ENCODE measurements around the gene PCSK7.
"Not testable (repeated sequence)": the region's sequence is repeated elsewhere in the genome, so short reads cannot be mapped to it uniquely, and the experiment has no call there.

Gene PCSK7

DNA sequence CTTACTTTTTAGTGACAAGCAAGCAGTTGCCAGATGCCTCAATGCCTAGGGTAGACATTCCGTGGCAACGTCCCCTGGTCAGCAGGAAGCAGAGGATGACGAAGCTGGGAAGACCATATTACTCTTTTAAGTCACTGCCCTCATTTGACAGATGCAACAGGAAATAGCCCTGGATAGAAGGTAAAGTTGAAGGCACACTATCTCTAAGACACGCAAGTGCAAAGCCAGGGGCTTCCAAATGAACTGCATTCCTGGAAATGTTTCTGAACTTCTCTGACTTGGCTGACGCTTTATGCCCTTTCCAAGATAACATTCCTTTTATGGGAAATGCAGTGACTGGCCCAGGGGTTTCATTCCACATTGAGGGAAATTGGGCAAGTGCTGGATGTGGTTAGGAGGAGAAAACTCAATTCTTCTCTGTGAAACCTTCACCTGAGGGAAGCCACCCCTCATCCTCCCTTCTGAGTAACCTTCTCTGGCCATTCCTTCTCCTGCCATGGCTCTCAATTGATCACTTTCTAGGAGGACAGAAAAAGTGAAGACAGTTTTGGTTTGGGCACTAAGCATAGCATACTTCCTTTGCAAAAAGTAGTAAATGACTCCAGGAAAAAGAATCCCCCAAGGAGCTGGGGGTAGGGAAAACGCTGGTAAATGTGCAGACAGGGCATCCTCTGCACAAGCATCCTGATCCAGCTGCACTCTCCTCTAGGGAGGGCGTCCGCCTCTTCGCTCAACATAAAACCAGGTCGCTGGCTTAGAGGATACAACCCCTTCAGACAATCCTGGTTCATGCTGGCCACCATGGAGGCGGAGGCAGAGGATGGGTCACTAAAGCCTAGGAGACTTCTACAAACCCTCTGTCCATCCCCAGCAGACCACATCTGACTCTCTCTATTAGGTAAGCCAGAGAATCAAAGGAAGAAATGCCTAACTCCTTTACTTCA lies 14.5 kb downstream of the PCSK7 start:
- no peak for DNase-seq (ENCODE audit: low read depth in 2 of 2)

DNA sequence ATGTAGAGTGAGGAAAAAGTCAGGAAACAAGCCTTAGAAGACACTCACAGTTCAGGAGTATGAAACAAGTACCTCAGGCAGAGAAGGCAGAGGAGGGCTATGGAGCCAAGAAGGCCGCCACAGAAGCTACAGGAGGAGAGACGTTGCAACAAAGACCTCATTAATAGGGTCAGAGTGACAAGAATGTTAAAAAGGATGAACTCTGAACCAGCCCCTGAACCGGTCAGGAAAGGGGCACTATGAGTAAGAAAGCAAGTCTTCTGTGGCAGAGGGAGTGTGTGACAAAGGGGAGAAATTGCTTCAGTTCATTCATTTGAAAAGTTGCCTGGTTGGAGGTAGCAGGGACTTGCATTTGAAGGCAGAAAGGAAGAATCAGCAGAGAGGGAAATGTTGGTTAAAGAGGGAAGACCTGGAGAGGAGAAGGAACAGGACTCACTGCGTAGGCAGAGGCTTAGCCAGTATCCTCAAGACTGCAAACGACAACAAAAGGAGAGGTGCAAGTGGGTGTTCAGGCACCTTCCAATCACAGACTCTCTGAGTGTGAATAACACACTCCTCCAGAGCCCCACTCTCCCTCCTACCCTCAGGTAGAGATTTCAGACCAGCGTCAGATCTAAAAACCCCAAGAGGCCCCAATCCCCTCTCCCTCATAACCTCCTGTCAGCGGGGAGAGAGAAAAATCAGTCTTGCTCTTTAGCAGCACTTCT lies 17.3 kb downstream of the PCSK7 start:
- DNase-seq (ENCODE audit: low read depth in 2 of 2) = no peak

GRCh38 chr11:117212697-117213355 lies 19.0 kb downstream of the PCSK7 start:
- no peak for DNase-seq (ENCODE audit: low read depth in 2 of 2)

DNA sequence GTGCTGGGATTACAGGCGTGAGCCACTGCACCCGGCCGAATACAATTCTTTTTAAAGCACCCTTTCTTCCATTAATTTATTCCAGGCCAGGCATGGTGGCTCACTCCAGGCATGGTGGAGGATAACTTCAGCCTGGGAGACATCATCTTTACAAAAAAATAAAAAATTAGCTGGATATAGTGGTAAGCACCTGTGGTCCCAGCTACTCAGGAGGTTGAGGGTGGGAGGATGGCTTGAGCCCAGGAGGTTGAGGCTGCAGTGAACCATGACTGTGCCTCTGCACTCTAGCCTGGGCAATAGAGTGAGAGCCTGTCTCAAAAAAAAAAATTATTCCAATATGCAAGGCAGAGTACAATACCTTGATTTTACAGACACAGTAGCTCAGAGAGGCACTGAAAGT lies 21.3 kb downstream of the PCSK7 start:
- no peak for DNase-seq (ENCODE audit: low read depth in 2 of 2)

DNA sequence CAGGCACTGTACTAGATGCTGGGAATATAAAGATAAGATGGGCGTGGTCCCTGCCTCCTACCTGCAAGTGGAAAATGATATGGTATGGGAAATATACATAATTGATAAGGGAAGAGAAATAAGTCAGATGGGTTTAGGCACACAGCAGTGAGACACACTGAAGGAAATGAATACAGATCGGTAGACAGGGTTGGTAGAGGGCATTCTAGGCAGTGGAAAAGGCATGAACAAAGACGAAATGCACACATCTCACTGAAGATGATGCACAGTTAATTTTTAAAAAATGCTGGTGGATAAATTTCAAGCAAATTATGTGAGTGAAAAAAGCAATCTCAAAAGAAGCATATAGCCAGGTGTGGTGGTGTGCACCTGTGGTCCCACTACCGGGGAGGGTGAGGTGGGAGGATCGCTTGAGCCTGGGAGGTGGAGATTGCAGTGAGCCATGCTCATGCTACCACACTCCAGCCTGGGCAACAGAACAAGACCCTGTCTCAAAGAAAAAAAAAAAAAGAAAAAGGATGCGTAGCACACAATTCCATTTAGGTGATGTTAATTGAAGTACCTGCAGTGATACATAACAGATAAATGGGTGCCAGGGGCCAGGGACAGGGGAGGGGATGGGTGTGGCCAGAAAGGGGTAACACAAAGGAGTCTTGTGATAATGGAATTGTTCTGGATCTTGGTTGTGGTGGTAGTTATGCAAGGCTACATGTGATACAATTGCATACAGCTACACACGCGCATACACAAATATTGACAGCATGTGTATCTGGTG lies 22.3 kb downstream of the PCSK7 start:
- not testable (repeated sequence) for DNase-seq (ENCODE audit: low read depth in 2 of 2)

GRCh38 chr11:117208710-117209109 lies 23.2 kb downstream of the PCSK7 start:
- DNase-seq (ENCODE audit: low read depth in 2 of 2) = not testable (repeated sequence)

GRCh38 chr11:117207481-117207880 lies 24.4 kb downstream of the PCSK7 start:
- not testable (repeated sequence) for DNase-seq (ENCODE audit: low read depth in 2 of 2)

DNA sequence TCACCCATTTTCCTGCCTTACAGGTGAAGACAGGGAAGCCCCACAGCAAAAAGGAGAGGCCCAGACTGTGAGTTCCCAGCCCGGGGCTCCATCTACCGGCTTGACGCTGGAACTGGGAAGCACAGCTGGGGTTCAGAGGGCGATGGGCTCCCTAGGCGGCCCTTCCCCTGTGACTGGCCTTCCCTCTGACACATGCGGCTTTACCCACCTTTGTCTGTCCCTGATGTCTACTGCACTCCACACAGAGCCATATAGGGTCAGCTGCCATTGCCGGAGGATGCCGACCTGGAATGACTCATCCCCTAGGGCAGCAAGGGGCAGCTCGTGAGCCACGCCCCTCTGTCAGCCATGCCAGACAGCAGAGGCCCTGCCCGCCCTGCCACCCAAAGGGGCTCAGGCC lies 25.0 kb downstream of the PCSK7 start:
- DNase-seq (ENCODE audit: low read depth in 2 of 2) = not testable (repeated sequence)

- DNase-seq (ENCODE audit: low read depth in 2 of 2) = not testable (repeated sequence)
Measured at GRCh38 chr11:117206111-117206510, 25.8 kb downstream of the PCSK7 start.

GRCh38 chr11:117205211-117205818 lies 26.6 kb downstream of the PCSK7 start:
- no peak for DNase-seq (ENCODE audit: low read depth in 2 of 2)

GRCh38 chr11:117204283-117205080 lies 27.4 kb downstream of the PCSK7 start:
- no peak for DNase-seq (ENCODE audit: low read depth in 2 of 2)

- DNase-seq (ENCODE audit: low read depth in 2 of 2) = no peak
Measured at GRCh38 chr11:117203069-117203407, 28.8 kb downstream of the PCSK7 start.

DNA sequence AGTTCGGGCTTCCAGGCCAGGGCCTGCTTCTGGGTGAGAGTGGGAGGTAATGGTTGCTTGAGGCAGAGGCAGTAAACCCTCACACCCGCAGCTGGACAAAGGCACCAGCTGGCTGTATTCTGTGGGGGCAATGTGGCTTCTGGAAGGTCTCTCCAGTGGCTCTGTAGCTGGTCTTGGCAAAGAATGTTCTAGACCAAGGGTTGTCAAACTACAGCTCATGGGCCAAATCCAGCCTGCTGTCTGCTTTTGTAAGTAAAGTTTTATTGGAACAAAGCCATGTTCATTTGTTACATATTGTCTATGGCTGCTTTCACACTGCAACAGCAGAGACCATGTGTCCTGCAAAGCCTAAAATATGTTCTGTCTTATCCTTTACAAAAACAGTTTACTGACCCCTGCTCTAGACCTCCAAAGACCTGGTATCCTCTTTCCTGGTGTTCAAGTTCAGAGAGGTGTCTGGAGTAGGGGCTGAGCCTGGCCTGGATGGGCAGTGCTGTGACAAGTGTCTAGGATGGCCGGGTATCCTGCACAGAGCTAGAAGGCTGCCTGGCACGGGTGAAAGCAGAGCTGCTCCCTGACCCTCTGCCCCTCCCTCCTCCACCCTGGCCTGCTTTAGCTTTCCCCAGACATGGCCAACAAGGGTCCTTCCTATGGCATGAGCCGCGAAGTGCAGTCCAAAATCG lies 29.3 kb downstream of the PCSK7 start:
- no peak for DNase-seq (ENCODE audit: low read depth in 2 of 2)

DNA sequence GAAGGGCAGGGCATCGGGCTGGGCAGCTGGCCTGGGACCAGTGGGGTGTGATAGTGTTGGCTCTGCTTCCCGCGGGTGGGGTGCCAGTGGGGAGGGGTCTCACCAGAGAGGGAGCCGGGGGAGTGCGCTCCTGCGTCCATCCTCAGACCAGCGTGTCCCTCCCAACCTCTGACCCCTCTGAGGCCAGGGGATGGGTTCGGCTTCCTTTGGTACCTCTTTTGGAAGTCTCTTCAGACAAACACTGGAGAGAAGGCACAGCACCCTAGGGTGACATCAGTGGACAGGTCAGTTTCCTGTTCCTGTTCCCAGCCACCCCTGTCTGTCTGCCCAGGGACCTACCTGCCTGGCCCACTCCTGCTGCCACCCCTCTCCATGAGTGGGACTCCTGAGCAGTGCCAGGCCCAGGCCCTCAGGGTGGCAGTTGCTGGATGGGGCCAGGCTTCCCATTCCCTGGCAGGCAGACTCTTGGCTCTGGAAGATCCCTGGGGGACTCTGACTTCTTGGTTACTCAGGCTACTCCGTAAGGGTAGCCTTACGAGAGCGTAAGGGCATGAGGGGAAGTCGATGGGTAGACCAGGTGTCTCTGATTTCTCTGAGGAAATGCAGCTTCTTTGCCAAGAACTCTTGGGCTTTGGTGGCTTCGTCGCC lies 30.1 kb downstream of the PCSK7 start:
- no peak for DNase-seq (ENCODE audit: low read depth in 2 of 2)

DNA sequence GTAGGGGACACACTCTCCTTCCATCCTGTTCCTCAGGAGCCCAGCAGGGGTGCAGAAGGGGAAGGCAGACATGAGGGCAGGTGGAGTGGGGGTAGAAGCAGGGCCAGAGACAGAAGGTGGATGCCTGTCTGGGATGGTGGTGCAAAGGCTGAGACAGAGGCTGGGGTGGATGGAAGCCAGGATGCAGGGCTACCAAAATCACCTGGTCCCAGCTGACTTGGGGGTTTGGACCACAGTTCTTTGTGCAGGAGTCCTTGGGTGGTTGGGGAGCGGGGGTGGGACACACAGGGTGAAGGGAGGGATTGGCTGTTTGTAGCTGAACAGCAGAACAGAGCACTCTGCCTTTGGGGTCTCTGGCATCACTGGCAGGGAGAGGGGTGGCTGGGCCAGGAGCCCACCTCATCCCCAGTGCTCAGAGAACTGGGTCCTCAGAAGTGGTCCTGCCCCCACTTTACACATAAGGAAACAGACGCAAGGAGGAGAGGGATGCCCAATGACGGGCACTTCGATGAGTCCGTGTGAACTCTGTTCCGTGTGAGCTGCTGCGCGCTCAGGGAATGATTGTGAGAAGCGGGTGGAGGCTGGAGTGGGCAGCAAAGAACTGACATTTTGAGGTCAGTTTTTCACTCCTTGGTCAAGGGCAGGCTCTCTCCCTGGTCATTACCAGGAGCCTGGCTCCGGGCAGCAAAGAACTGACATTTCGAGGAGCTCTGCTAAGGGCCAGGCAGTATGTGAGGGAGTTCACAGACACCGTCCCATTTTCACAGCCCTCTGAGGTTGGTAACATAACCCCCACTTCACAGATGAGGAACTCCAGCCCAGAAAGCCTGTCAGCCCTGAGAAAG lies 30.8 kb downstream of the PCSK7 start:
- no peak for DNase-seq (ENCODE audit: low read depth in 2 of 2)

GRCh38 chr11:117199916-117200812 lies 31.7 kb downstream of the PCSK7 start:
- DNase-seq (ENCODE audit: low read depth in 2 of 2) = no peak

All from stimulated activated CD8-positive, alpha-beta memory T cell treated with anti-CD3 and anti-CD28 coated beads, Interleukin-15, amount 100 ng/mL, for 48 hours (primary cell).